ENCODE measurements around the gene NDUFB5. TPM values are rescaled to one million over a fixed set of nuclear protein-coding genes. Genes with fewer than 3 reads are reported as not detected.

NDUFB5 gene
- total RNA-seq, 1 donor from 2014 or later: 82.8 TPM

DNA sequence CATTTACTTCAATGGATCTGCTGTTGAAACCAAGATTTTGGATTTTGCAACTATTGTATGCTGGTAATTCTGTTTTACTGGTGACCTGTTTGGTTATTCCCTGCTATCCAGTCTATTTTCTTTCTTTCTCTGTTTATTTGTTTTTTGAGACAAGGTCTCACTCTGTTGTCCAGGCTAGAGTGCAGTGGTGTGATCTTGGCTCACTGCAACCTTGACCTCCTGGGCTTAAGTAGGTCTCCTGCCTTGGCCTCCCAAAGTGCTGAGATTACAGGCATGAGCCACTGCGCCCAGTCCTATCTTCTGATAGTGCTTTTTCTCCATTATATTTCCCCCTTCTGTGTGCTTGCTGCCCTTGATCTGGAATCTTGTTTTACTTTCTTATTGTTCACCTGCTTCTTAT, 63.8 kb downstream of the NDUFB5 start:
- Mint-ChIP-seq H3K27me3 (no peaks in the 10 kb centered on the region), H3K9me3 (ENCODE audit: low read depth) (no peaks in the 10 kb centered on the region), H3K36me3 (ENCODE audit: insufficient read depth) (no peaks in the 10 kb centered on the region), H3K4me1 (ENCODE audit: low read depth) (peaks cover 1% of the 10 kb centered on the region), H3K27ac (no peak overlapping the region), H3K4me3 (ENCODE audit: low read depth) (no peak overlapping the region)
- no peak for DNase-seq (ENCODE audit: low spot score, unreplicated experiment)
- TF ChIP-seq, protein P1, sequence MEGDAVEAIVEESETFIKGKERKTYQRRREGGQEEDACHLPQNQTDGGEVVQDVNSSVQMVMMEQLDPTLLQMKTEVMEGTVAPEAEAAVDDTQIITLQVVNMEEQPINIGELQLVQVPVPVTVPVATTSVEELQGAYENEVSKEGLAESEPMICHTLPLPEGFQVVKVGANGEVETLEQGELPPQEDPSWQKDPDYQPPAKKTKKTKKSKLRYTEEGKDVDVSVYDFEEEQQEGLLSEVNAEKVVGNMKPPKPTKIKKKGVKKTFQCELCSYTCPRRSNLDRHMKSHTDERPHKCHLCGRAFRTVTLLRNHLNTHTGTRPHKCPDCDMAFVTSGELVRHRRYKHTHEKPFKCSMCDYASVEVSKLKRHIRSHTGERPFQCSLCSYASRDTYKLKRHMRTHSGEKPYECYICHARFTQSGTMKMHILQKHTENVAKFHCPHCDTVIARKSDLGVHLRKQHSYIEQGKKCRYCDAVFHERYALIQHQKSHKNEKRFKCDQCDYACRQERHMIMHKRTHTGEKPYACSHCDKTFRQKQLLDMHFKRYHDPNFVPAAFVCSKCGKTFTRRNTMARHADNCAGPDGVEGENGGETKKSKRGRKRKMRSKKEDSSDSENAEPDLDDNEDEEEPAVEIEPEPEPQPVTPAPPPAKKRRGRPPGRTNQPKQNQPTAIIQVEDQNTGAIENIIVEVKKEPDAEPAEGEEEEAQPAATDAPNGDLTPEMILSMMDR (IDR thresholded peaks at IDR 0.05; ENCODE audit: unreplicated experiment): no peak

DNA sequence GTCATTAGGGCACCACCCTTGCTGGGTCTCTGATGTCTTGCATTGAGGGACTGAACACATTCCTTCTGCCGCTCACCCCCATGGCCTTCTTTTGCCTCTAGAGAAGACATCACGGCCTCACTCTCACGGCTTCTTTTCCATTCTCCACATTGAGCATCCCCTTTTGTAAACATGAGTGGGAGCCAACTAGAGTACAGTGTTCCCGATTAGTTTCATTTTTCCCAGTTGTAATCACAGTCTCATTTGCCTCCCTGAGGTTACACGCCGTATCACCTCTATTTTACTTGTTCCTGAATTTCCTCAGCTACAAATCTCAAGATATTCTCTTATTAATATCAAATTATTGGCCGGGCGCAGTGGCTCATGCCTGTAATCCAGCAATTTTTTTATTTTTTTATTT, 65.7 kb downstream of the NDUFB5 start:
- Mint-ChIP-seq H3K9me3 (ENCODE audit: low read depth) (no peaks in the 10 kb centered on the region), H3K27ac (no peak overlapping the region), H3K4me3 (ENCODE audit: low read depth) (no peak overlapping the region), H3K36me3 (ENCODE audit: insufficient read depth) (no peaks in the 10 kb centered on the region), H3K27me3 (no peaks in the 10 kb centered on the region), H3K4me1 (ENCODE audit: low read depth) (peaks cover 1% of the 10 kb centered on the region)
- TF ChIP-seq, protein P1 (IDR thresholded peaks at IDR 0.05; ENCODE audit: unreplicated experiment): no peak
- no peak for DNase-seq (ENCODE audit: low spot score, unreplicated experiment)

DNA sequence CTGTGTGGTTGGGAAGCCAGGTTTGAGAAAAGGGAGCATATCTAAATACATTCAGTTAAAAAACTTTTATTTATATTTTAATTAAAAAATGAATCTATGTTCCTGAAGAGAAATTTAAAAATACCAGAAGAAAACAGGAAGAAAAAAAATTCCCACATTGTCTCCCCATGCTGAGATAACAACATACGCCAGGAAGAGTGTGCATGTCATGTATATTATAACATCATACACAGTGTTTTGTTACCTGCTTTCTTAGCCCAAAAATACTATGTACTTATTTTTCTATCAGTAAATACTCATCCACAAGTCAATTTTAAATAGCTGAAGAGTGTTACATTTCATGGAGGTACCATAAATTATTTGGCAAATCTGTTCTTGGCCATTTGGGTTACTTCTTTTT, 66.7 kb downstream of the NDUFB5 start:
- TF ChIP-seq, protein P1 (IDR thresholded peaks at IDR 0.05; ENCODE audit: unreplicated experiment): no peak
- no peak overlapping the region for H3K27ac Mint-ChIP-seq
- H3K4me3 Mint-ChIP-seq (ENCODE audit: low read depth): no peak overlapping the region
- no peak for DNase-seq (ENCODE audit: low spot score, unreplicated experiment)
- H3K9me3 Mint-ChIP-seq (ENCODE audit: low read depth): no peaks in the 10 kb centered on the region
- H3K4me1 Mint-ChIP-seq (ENCODE audit: low read depth): peaks cover 1% of the 10 kb centered on the region
- no peaks in the 10 kb centered on the region for H3K36me3 Mint-ChIP-seq (ENCODE audit: insufficient read depth)
- no peaks in the 10 kb centered on the region for H3K27me3 Mint-ChIP-seq

DNA sequence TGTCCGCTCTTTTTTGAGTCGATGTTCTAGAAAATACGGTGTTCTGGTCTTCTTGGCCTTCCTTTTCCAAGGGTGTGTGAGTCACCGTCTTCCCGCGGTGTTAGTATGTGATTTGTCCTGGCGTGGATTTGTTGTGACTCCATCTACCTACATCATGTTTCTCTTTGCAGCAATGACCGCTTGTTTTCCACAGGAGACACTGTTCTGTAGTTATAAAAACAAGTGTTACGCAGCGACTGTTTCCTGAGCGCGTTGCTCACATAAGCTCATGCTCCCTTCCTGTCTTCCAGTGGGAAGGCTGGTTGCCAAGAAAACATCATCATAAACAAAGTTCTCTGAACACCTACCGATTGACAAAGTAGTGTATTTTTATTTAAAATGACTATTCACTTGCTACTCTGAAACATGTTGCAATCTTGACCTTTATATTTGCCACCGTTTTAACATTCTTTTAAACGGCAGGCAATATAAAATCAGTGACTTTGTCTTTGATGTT, 67.2 kb downstream of the NDUFB5 start:
- Mint-ChIP-seq H3K4me3 (ENCODE audit: low read depth) (no peak overlapping the region), H3K36me3 (ENCODE audit: insufficient read depth) (no peaks in the 10 kb centered on the region), H3K27ac (no peak overlapping the region), H3K9me3 (ENCODE audit: low read depth) (no peaks in the 10 kb centered on the region), H3K4me1 (ENCODE audit: low read depth) (peaks cover under 1% of the 10 kb centered on the region), H3K27me3 (no peaks in the 10 kb centered on the region)
- no peak for DNase-seq (ENCODE audit: low spot score, unreplicated experiment)
- TF ChIP-seq, protein P1 (IDR thresholded peaks at IDR 0.05; ENCODE audit: unreplicated experiment): no peak

DNA sequence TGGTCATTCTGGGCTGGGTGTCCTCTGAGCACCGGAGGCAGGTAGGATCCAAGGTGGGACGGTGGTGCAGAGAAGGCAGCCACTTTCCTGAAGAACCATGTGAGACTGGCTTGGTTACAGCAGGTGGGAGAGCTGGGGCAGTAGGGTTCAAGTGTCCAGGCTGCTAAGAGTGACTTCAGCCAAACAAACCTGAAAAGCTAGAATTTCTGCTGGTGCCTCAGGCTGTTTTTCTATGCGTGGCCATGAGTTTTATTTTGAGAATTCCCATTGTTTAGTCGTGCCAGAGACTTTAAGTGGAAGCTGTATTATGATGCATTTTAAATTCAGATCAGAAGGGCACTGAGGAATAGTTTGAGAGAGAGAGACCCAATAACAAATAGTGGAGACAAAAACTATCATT, 68.3 kb downstream of the NDUFB5 start:
- Mint-ChIP-seq H3K27me3 (no peaks in the 10 kb centered on the region), H3K4me3 (ENCODE audit: low read depth) (no peak overlapping the region), H3K36me3 (ENCODE audit: insufficient read depth) (no peaks in the 10 kb centered on the region), H3K4me1 (ENCODE audit: low read depth) (no peaks in the 10 kb centered on the region), H3K9me3 (ENCODE audit: low read depth) (no peaks in the 10 kb centered on the region), H3K27ac (peak overlapping the region; percentile 35)
- no peak for DNase-seq (ENCODE audit: low spot score, unreplicated experiment)
- TF ChIP-seq, protein P1 (IDR thresholded peaks at IDR 0.05; ENCODE audit: unreplicated experiment): no peak
